ENCODE measurements around the gene COL23A1. TPM values are rescaled to one million over a fixed set of nuclear protein-coding genes. Genes with fewer than 3 reads are reported as not detected.

The COL23A1 gene
- total RNA-seq, 1 experiment from 2014 or later: 15.0 TPM

- Mint-ChIP-seq H3K9me3 (no peaks in the 10 kb centered on the region), H3K4me1 (peaks cover 31% of the 10 kb centered on the region), H3K4me3 (no peak overlapping the region), H3K27me3 (ENCODE audit: low read depth) (no peaks in the 10 kb centered on the region), H3K36me3 (no peaks in the 10 kb centered on the region), H3K27ac (no peak overlapping the region)
- TF ChIP-seq ZNF671 (CRISPR knock-in tag; IDR thresholded peaks at IDR 0.05): no peak
- TF ChIP-seq ZNF396 (CRISPR knock-in tag; IDR thresholded peaks at IDR 0.05; ENCODE audit: borderline replicate concordance): no peak
- no peak for TF ChIP-seq ZNF138 (CRISPR knock-in tag; conservative IDR thresholded peaks at IDR 0.05)
- TF ChIP-seq ZBTB43 (CRISPR knock-in tag; IDR thresholded peaks at IDR 0.05): no peak
- no peak for TF ChIP-seq STAT6 (CRISPR knock-in tag; conservative IDR thresholded peaks at IDR 0.05; ENCODE audit: low read depth)
- DNase-seq (ENCODE audit: low spot score): no peak
- no peak for ATAC-seq
- ChIA-PET POLR2A (no interaction called here), CTCF (no interaction called here)
These were observed 106.6 kb downstream of the COL23A1 start for GRCh38 chr5:178483620-178484019.

GRCh38 chr5:178479261-178479660 is 110.9 kb downstream of the COL23A1 start:
- ATAC-seq (no peak), DNase-seq (ENCODE audit: low spot score) (no peak)
- CTCF ChIA-PET: interaction anchor here (1.1 to 1.3 kb wide), 2 partner anchors 18 to 244 kb away, joined by 3 to 5 read pairs; no protein-coding TSS in a partner anchor
- H3K27ac Mint-ChIP-seq: no peak overlapping the region
- H3K4me1 Mint-ChIP-seq: peaks cover 12% of the 10 kb centered on the region
- H3K4me3 Mint-ChIP-seq: no peak overlapping the region
- H3K36me3 Mint-ChIP-seq: no peaks in the 10 kb centered on the region
- POLR2A ChIA-PET: interaction anchor here (0.9 kb wide), 1 partner anchor 148 kb away, joined by 3 read pairs; no protein-coding TSS in a partner anchor
- peaks cover 9% of the 10 kb centered on the region for H3K9me3 Mint-ChIP-seq
- H3K27me3 Mint-ChIP-seq (ENCODE audit: low read depth): no peaks in the 10 kb centered on the region
- TF ChIP-seq SP1 (CRISPR knock-in tag; conservative IDR thresholded peaks at IDR 0.05) (no peak), NFE2L1 (CRISPR knock-in tag; IDR thresholded peaks at IDR 0.05) (no peak), ZBTB21 (CRISPR knock-in tag; IDR thresholded peaks at IDR 0.05; ENCODE audit: borderline replicate concordance) (no peak), SMAD3 (CRISPR knock-in tag; IDR thresholded peaks at IDR 0.05; ENCODE audit: borderline replicate concordance) (no peak), KAT7 (CRISPR knock-in tag; IDR thresholded peaks at IDR 0.05; ENCODE audit: borderline replicate concordance) (no peak), MYBL2 (CRISPR knock-in tag; IDR thresholded peaks at IDR 0.05) (no peak), ZSCAN18 (CRISPR knock-in tag; IDR thresholded peaks at IDR 0.05) (no peak), FOXP4 (CRISPR knock-in tag; IDR thresholded peaks at IDR 0.05) (no peak), CDX4 (CRISPR knock-in tag; IDR thresholded peaks at IDR 0.05; ENCODE audit: borderline replicate concordance) (no peak), SOX15 (CRISPR knock-in tag; IDR thresholded peaks at IDR 0.05) (no peak), ZNF423 (CRISPR knock-in tag; IDR thresholded peaks at IDR 0.05) (no peak), ATF6 (CRISPR knock-in tag; IDR thresholded peaks at IDR 0.05) (no peak), HMGA2 (CRISPR knock-in tag; IDR thresholded peaks at IDR 0.05) (no peak), RORB (CRISPR knock-in tag; IDR thresholded peaks at IDR 0.05) (no peak), NR3C1 (CRISPR knock-in tag; conservative IDR thresholded peaks at IDR 0.05; ENCODE audit: low read depth) (no peak), SMAD4 (CRISPR knock-in tag; IDR thresholded peaks at IDR 0.05) (no peak), RELA (CRISPR knock-in tag; IDR thresholded peaks at IDR 0.05; ENCODE audit: borderline replicate concordance) (no peak), ERG (CRISPR knock-in tag; IDR thresholded peaks at IDR 0.05) (no peak), ZNF138 (CRISPR knock-in tag; conservative IDR thresholded peaks at IDR 0.05) (no peak)
